Endodermal cell (in vitro differentiated cells): ENCODE measurements around the gene S100B. TPM values are rescaled to one million over a fixed set of nuclear protein-coding genes. Genes with fewer than 3 reads are reported as not detected.

Experiments used
- DNase-seq: peaks from one replicate; pipeline ENCODE4 v3.0.0-alpha.2; 2017
- H3K27ac ChIP-seq: 2 replicates; pipeline ENCODE4 v1.5.1; 2013; ENCODE audit warnings: mild to moderate bottlenecking, low read depth, low read length, moderate library complexity
- H3K27me3 ChIP-seq: 2 replicates; pipeline ENCODE4 v1.6.1; 2013; ENCODE audit warnings: mild to moderate bottlenecking, low read length, moderate library complexity; ENCODE audit not compliant: insufficient read depth, control insufficient read depth, poor library complexity, severe bottlenecking
- H3K36me3 ChIP-seq: 2 replicates; pipeline ENCODE4 v1.7.0; 2013; ENCODE audit warnings: mild to moderate bottlenecking, low read length, moderate library complexity; ENCODE audit not compliant: control insufficient read depth, insufficient read depth
- H3K4me1 ChIP-seq: one replicate; pipeline ENCODE4 v1.7.0; 2013; ENCODE audit warnings: low read length; ENCODE audit not compliant: control insufficient read depth, insufficient read depth
- H3K4me3 ChIP-seq: 2 replicates; pipeline ENCODE4 v1.5.1; 2013; ENCODE audit warnings: mild to moderate bottlenecking, low read length, moderate library complexity
- H3K9ac ChIP-seq: 2 replicates; pipeline ENCODE4 v1.6.1; 2013; ENCODE audit warnings: mild to moderate bottlenecking, low read length, moderate library complexity; ENCODE audit not compliant: poor library complexity, severe bottlenecking; ENCODE audit errors: extremely low read depth
- H3K9me3 ChIP-seq: 2 replicates; pipeline ENCODE4 v1.6.1; 2013; ENCODE audit warnings: mild to moderate bottlenecking, low read length, moderate library complexity; ENCODE audit not compliant: control insufficient read depth
- H3K27ac Mint-ChIP-seq: 2 replicates; pipeline ENCODE4 v1.8.0; 2020; ENCODE audit warnings: mixed read lengths
- H3K27me3 Mint-ChIP-seq: 2 replicates; pipeline ENCODE4 v1.8.0; 2021; ENCODE audit warnings: mild to moderate bottlenecking, mixed read lengths; ENCODE audit not compliant: insufficient read depth
- H3K36me3 Mint-ChIP-seq: 2 replicates; pipeline ENCODE4 v1.8.0; 2020; ENCODE audit warnings: low read depth, mixed read lengths
- H3K4me1 Mint-ChIP-seq: 2 replicates; pipeline ENCODE4 v1.8.0; 2020; ENCODE audit warnings: mixed read lengths
- H3K4me3 Mint-ChIP-seq: 2 replicates; pipeline ENCODE4 v1.8.0; 2020; ENCODE audit warnings: mild to moderate bottlenecking, moderate library complexity, mixed read lengths
- H3K9me3 Mint-ChIP-seq: 2 replicates; pipeline ENCODE4 v1.8.0; 2020; ENCODE audit warnings: mild to moderate bottlenecking, mixed read lengths
- CTCF ChIP-seq: fragments of 200-600 bp; sonication (generic); conservative IDR thresholded peaks from 2 replicates; pipeline ENCODE4 v1.5.0; 2021; ENCODE audit warnings: antibody characterized with exemption, mild to moderate bottlenecking
- WGBS, 2 experiments: methylation state at CpG; one replicate each; pipeline versions ENCODE4 v1.1.5 to v1.1.7; 2013; ENCODE audit warnings: missing lambda C conversion rate in 2 of 2, mixed read lengths in 1 of 2; ENCODE audit not compliant: insufficient coverage in 1 of 2, insufficient read length in 1 of 2; 5-methylcytosine and 5-hydroxymethylcytosine counted together
- total RNA-seq, 2 donors: library from RNA; stranded (reverse); fragmentation: NEBNext Ultra II Directional in 1 of 2; extraction: Animal tissue kit (Norgen Biotek cat#: 25700) in 1 of 2; gene quantifications; 2 replicates in 1 of 2; 3 replicates in 1 of 2; pipeline ENCODE4 v1.2.1, GENCODE V29; 2021

The S100B gene
- total RNA-seq, 2 donors from 2014 or later = not detected

DNA sequence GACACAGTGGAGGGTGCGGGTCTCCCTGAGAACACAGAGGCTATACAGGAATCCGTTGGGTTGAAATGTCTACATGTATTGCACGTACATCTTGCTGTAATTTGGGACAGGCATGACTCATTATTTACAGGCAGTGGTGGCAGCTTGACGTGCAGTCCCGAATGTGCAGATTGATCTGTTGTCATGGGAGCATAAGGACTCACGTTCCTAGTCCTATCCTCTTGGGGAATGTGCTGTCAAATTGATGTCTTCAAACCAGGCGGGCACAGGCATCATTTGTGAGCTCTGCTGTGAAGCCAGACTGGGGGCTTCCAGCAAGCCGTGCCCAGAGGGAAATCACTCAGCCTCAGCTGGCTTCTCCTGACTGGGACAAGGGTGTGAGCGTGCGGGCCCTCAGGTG, 40.5 kb downstream of the S100B start:
- no peaks in the 10 kb centered on the region for H3K9me3 Mint-ChIP-seq
- peaks cover 63% of the 10 kb centered on the region for H3K36me3 ChIP-seq
- H3K9me3 ChIP-seq = no peaks in the 10 kb centered on the region
- no peak overlapping the region for H3K4me3 ChIP-seq
- H3K9ac ChIP-seq = no peak overlapping the region
- no peaks in the 10 kb centered on the region for H3K4me1 Mint-ChIP-seq
- no peaks in the 10 kb centered on the region for H3K27me3 Mint-ChIP-seq
- H3K27ac ChIP-seq = peak overlapping the region; percentile 22
- WGBS, 2 experiments = 96% methylated on average over 10 of the region's 10 CpGs
- peaks cover 69% of the 10 kb centered on the region for H3K36me3 Mint-ChIP-seq
- no peaks in the 10 kb centered on the region for H3K4me1 ChIP-seq
- H3K27ac Mint-ChIP-seq = no peak overlapping the region
- H3K4me3 Mint-ChIP-seq = no peak overlapping the region
- no peaks in the 10 kb centered on the region for H3K27me3 ChIP-seq
- no peak for TF ChIP-seq CTCF
- DNase-seq = no peak

DNA sequence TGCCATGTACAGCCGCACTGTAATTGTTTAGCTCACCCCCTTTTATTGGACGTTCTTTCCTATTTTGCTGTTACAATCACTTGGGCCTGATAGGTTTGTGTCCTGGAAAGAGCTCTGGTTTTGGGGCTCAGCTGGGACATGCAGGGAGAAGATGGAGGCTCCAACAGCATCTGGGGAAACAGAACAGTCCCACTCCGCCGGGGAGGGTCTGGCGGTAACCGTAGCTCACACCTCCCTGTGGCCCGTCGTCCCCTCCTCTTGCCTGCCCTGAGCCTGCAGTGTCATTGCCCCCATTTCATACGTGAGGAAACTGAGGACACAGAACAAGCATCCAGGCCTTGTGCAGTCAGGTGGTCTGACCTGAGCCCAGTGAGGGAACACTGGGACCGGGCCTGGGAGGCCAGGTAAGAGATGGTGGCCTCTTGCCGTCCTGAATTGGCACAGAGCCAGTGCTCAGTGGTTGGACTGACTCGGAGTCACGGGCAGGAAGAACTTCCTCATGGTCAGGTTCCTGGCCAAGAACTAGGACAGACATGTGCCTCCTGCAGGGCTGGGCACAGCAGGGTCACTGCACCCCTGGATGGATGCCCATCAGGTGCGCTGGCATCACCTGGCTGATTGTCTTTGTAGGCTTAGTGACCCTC, 41.8 kb downstream of the S100B start:
- H3K27me3 ChIP-seq = no peaks in the 10 kb centered on the region
- WGBS, 2 experiments = 96% methylated on average over 10 to 14 of the region's 14 CpGs
- Mint-ChIP-seq H3K27me3 (no peaks in the 10 kb centered on the region), H3K4me3 (no peak overlapping the region), H3K4me1 (no peaks in the 10 kb centered on the region), H3K27ac (no peak overlapping the region), H3K36me3 (peaks cover 66% of the 10 kb centered on the region), H3K9me3 (no peaks in the 10 kb centered on the region)
- no peak for TF ChIP-seq CTCF
- H3K27ac ChIP-seq = no peak overlapping the region
- no peak for DNase-seq
- no peaks in the 10 kb centered on the region for H3K9me3 ChIP-seq
- no peaks in the 10 kb centered on the region for H3K4me1 ChIP-seq
- H3K9ac ChIP-seq = no peak overlapping the region
- no peak overlapping the region for H3K4me3 ChIP-seq
- peaks cover 62% of the 10 kb centered on the region for H3K36me3 ChIP-seq

DNA sequence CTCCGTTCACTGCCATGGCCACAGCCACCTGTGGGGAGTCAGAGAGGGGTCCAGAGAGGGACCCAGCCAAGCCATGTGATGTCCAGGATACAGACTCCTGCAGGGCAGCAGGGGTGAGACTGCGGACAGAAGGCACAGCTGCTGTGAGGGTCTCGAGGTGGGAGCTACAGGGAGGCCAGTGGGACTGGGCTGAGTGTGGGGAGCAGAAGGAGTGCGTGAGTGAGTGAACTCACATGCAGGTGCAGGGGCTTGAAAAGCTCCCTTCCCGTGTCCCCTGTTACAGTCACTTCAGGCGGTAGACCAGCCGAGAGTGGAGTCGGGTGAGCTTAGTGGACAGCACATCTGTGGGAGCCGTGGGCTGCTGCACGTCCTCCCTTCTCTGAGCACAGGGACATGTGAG, 42.4 kb downstream of the S100B start:
- no peak for TF ChIP-seq CTCF
- H3K4me1 Mint-ChIP-seq = no peaks in the 10 kb centered on the region
- Histone ChIP-seq H3K27ac (no peak overlapping the region), H3K9ac (no peak overlapping the region), H3K4me1 (no peaks in the 10 kb centered on the region), H3K4me3 (no peak overlapping the region), H3K36me3 (peaks cover 56% of the 10 kb centered on the region), H3K9me3 (no peaks in the 10 kb centered on the region), H3K27me3 (no peaks in the 10 kb centered on the region)
- no peaks in the 10 kb centered on the region for H3K27me3 Mint-ChIP-seq
- H3K9me3 Mint-ChIP-seq = no peaks in the 10 kb centered on the region
- H3K27ac Mint-ChIP-seq = no peak overlapping the region
- 78 to 86% methylated on average over 6 to 10 of the region's 10 CpGs for WGBS, 2 experiments
- peaks cover 62% of the 10 kb centered on the region for H3K36me3 Mint-ChIP-seq
- DNase-seq = no peak
- no peak overlapping the region for H3K4me3 Mint-ChIP-seq
